WTC11 (cell line): Measurements from ENCODE around the gene MAP2K1. TPM values are rescaled to one million over a fixed set of nuclear protein-coding genes. Genes with fewer than 3 reads are reported as not detected.

Experiments
- ATAC-seq: fragments of 200-7000 bp; cut with Tn5 transposase; 2 replicates; pipeline ENCODE4 v1.10.0; 2021; ENCODE audit warnings: mild to moderate bottlenecking, moderate library complexity
- CTCF ChIA-PET: fragments of 300-600 bp; sonication (Branson Sonifier 250); formaldehyde crosslinking; loops from one replicate; lab custom pipeline; 2021; ENCODE audit warnings: antibody characterized with exemption; lab: Charles Lee
- POLR2A ChIA-PET: fragments of 350-600 bp; sonication (Branson Sonifier 250); formaldehyde crosslinking; loops from one replicate; lab custom pipeline; 2021; ENCODE audit warnings: antibody characterized with exemption; lab: Charles Lee
- DNase-seq: peaks from one replicate; pipeline ENCODE4 v3.0.0; 2021; ENCODE audit warnings: low spot score
- H3K27ac Mint-ChIP-seq: 2 replicates; pipeline ENCODE4 v1.8.0; 2021; ENCODE audit warnings: mixed read lengths
- H3K27me3 Mint-ChIP-seq: 2 replicates; pipeline ENCODE4 v1.8.0; 2021; ENCODE audit warnings: low read depth, mild to moderate bottlenecking, moderate library complexity, mixed read lengths
- H3K36me3 Mint-ChIP-seq: 2 replicates; pipeline ENCODE4 v1.8.0; 2021; ENCODE audit warnings: mixed read lengths
- H3K4me1 Mint-ChIP-seq: 2 replicates; pipeline ENCODE4 v1.8.0; 2022; ENCODE audit warnings: mixed read lengths
- H3K4me3 Mint-ChIP-seq: 2 replicates; pipeline ENCODE4 v1.8.0; 2021; ENCODE audit warnings: mild to moderate bottlenecking, moderate library complexity, mixed read lengths
- H3K9me3 Mint-ChIP-seq: 2 replicates; pipeline ENCODE4 v1.8.0; 2021; ENCODE audit warnings: mixed read lengths
- ARID4B ChIP-seq: sonication (generic); formaldehyde crosslinking; IDR thresholded peaks from 2 replicates; pipeline ENCODE4 v1.8.0; 2023; ENCODE audit warnings: missing genetic modification reagents, mild to moderate bottlenecking, borderline replicate concordance
- GTF2I ChIP-seq: fragments of 250-450 bp; sonication (Bioruptor Pico); conservative IDR thresholded peaks from 2 replicates; pipeline ENCODE4 v1.4.0; 2021; ENCODE audit warnings: mild to moderate bottlenecking
- HMGA2 ChIP-seq: fragments of 250-450 bp; sonication (Bioruptor Pico); IDR thresholded peaks from 2 replicates; pipeline ENCODE4 v1.4.0; 2021; ENCODE audit warnings: mild to moderate bottlenecking, moderate library complexity
- MXD4 ChIP-seq: fragments of 250-450 bp; sonication (Bioruptor Pico); IDR thresholded peaks from 2 replicates; pipeline ENCODE4 v1.8.0; 2021; ENCODE audit warnings: mild to moderate bottlenecking, moderate library complexity, borderline replicate concordance
- NR2C2 ChIP-seq: sonication (generic); formaldehyde crosslinking; IDR thresholded peaks from 2 replicates; pipeline ENCODE4 v1.8.0; 2022; ENCODE audit warnings: mild to moderate bottlenecking, missing genetic modification reagents
- PREB ChIP-seq: sonication (generic); formaldehyde crosslinking; IDR thresholded peaks from 2 replicates; pipeline ENCODE4 v1.8.1; 2022; ENCODE audit warnings: mild to moderate bottlenecking, missing genetic modification reagents, moderate library complexity, borderline replicate concordance
- SMAD3 ChIP-seq: sonication (generic); formaldehyde crosslinking; IDR thresholded peaks from 2 replicates; pipeline ENCODE4 v1.8.0; 2022; ENCODE audit warnings: missing genetic modification reagents, mild to moderate bottlenecking, borderline replicate concordance
- SMAD4 ChIP-seq: sonication (generic); formaldehyde crosslinking; IDR thresholded peaks from 2 replicates; pipeline ENCODE4 v1.8.0; 2022; ENCODE audit warnings: mild to moderate bottlenecking, missing genetic modification reagents
- SOX15 ChIP-seq: fragments of 250-450 bp; sonication (Bioruptor Pico); IDR thresholded peaks from 2 replicates; pipeline ENCODE4 v1.9.0; 2021; ENCODE audit warnings: mild to moderate bottlenecking
- SP1 ChIP-seq: sonication (generic); formaldehyde crosslinking; conservative IDR thresholded peaks from 2 replicates; pipeline ENCODE4 v1.8.1; 2022; ENCODE audit warnings: missing genetic modification reagents
- ZMAT4 ChIP-seq: fragments of 250-450 bp; sonication (Bioruptor Pico); IDR thresholded peaks from 2 replicates; pipeline ENCODE4 v1.9.0; 2021; ENCODE audit warnings: mild to moderate bottlenecking
- ZNF263 ChIP-seq: sonication (generic); formaldehyde crosslinking; IDR thresholded peaks from 2 replicates; pipeline ENCODE4 v1.8.1; 2022; ENCODE audit warnings: low read depth, mild to moderate bottlenecking, moderate library complexity, missing genetic modification reagents
- ZNF423 ChIP-seq: fragments of 250-450 bp; sonication (Bioruptor Pico); IDR thresholded peaks from 2 replicates; pipeline ENCODE4 v2.1.2; 2022; ENCODE audit warnings: mild to moderate bottlenecking, moderate library complexity
- total RNA-seq: library from RNA; stranded (reverse); gene quantifications from 3 replicates; pipeline ENCODE4 v1.2.3, GENCODE V29; 2021
- TF ChIP-seq, protein P1 (sequence below): sonication (generic); formaldehyde crosslinking; IDR thresholded peaks from 2 replicates; pipeline ENCODE4 v1.8.1; 2022; ENCODE audit warnings: missing genetic modification reagents, borderline replicate concordance
- TF ChIP-seq, protein P2 (sequence below): sonication (generic); formaldehyde crosslinking; IDR thresholded peaks from 2 replicates; pipeline ENCODE4 v1.8.0; 2022; ENCODE audit warnings: mild to moderate bottlenecking, missing genetic modification reagents
- TF ChIP-seq, protein P3 (sequence below): fragments of 250-450 bp; sonication (Bioruptor Pico); IDR thresholded peaks from 2 replicates; pipeline ENCODE4 v1.9.0; 2021; ENCODE audit warnings: mild to moderate bottlenecking

The MAP2K1 gene
- total RNA-seq, 1 experiment from 2014 or later, result 93.0 TPM

GRCh38 chr15:66474135-66474534 is 87.4 kb downstream of the MAP2K1 start (continued):
- TF ChIP-seq, protein P1, sequence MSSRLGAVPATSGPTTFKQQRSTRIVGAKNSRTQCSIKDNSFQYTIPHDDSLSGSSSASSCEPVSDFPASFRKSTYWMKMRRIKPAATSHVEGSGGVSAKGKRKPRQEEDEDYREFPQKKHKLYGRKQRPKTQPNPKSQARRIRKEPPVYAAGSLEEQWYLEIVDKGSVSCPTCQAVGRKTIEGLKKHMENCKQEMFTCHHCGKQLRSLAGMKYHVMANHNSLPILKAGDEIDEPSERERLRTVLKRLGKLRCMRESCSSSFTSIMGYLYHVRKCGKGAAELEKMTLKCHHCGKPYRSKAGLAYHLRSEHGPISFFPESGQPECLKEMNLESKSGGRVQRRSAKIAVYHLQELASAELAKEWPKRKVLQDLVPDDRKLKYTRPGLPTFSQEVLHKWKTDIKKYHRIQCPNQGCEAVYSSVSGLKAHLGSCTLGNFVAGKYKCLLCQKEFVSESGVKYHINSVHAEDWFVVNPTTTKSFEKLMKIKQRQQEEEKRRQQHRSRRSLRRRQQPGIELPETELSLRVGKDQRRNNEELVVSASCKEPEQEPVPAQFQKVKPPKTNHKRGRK (CRISPR knock-in tag), result no peak
- TF ChIP-seq ZNF423 (CRISPR knock-in tag), result peak; percentile 79

GRCh38 chr15:66474963-66475362 is 88.3 kb downstream of the MAP2K1 start:
- DNase-seq, result no peak
- ATAC-seq, result no peak
- Mint-ChIP-seq H3K4me3 (peak overlapping the region; percentile 25; the same call in 1 of the 2 replicates), H3K9me3 (no peaks in the 10 kb centered on the region), H3K27ac (peak overlapping the region; percentile 96), H3K27me3 (no peaks in the 10 kb centered on the region), H3K36me3 (no peaks in the 10 kb centered on the region), H3K4me1 (peaks cover 78% of the 10 kb centered on the region)
- ChIA-PET CTCF (interaction anchor here (1.1 to 3.3 kb wide), 5 partner anchors 23 to 222 kb away, joined by 3 to 22 read pairs (median 4); partner anchors contain the start of genes MEGF11 and SNAPC5), POLR2A (interaction anchor here (0.6 to 1.1 kb wide), 4 partner anchors 42 to 1366 kb away, joined by 3 to 5 read pairs (median 4); no protein-coding TSS in a partner anchor)
- TF ChIP-seq SMAD4 (no peak), NR2C2 (CRISPR knock-in tag) (no peak)
- TF ChIP-seq, protein P2, sequence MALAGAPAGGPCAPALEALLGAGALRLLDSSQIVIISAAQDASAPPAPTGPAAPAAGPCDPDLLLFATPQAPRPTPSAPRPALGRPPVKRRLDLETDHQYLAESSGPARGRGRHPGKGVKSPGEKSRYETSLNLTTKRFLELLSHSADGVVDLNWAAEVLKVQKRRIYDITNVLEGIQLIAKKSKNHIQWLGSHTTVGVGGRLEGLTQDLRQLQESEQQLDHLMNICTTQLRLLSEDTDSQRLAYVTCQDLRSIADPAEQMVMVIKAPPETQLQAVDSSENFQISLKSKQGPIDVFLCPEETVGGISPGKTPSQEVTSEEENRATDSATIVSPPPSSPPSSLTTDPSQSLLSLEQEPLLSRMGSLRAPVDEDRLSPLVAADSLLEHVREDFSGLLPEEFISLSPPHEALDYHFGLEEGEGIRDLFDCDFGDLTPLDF (CRISPR knock-in tag), result no peak

GRCh38 chr15:66476535-66476934 is 89.8 kb downstream of the MAP2K1 start:
- Mint-ChIP-seq H3K27me3 (no peaks in the 10 kb centered on the region), H3K4me1 (peaks cover 63% of the 10 kb centered on the region), H3K9me3 (no peaks in the 10 kb centered on the region), H3K36me3 (peaks cover 11% of the 10 kb centered on the region), H3K4me3 (no peak overlapping the region), H3K27ac (peak overlapping the region; percentile 59)
- POLR2A ChIA-PET, result interaction anchor here (0.5 kb wide), 1 partner anchor 51 kb away, joined by 4 read pairs; no protein-coding TSS in a partner anchor
- no peak for TF ChIP-seq SP1
- TF ChIP-seq SOX15 (CRISPR knock-in tag), result no peak
- no peak for TF ChIP-seq PREB (CRISPR knock-in tag)
- TF ChIP-seq HMGA2, result no peak
- TF ChIP-seq SMAD3 (CRISPR knock-in tag), result no peak
- no peak for TF ChIP-seq GTF2I (CRISPR knock-in tag)
- TF ChIP-seq ZMAT4 (CRISPR knock-in tag), result no peak
- TF ChIP-seq ZNF263 (CRISPR knock-in tag), result no peak
- no peak for TF ChIP-seq ARID4B (CRISPR knock-in tag)
- TF ChIP-seq, protein P3, sequence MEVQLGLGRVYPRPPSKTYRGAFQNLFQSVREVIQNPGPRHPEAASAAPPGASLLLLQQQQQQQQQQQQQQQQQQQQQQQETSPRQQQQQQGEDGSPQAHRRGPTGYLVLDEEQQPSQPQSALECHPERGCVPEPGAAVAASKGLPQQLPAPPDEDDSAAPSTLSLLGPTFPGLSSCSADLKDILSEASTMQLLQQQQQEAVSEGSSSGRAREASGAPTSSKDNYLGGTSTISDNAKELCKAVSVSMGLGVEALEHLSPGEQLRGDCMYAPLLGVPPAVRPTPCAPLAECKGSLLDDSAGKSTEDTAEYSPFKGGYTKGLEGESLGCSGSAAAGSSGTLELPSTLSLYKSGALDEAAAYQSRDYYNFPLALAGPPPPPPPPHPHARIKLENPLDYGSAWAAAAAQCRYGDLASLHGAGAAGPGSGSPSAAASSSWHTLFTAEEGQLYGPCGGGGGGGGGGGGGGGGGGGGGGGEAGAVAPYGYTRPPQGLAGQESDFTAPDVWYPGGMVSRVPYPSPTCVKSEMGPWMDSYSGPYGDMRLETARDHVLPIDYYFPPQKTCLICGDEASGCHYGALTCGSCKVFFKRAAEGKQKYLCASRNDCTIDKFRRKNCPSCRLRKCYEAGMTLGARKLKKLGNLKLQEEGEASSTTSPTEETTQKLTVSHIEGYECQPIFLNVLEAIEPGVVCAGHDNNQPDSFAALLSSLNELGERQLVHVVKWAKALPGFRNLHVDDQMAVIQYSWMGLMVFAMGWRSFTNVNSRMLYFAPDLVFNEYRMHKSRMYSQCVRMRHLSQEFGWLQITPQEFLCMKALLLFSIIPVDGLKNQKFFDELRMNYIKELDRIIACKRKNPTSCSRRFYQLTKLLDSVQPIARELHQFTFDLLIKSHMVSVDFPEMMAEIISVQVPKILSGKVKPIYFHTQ (CRISPR knock-in tag), result no peak
- TF ChIP-seq MXD4, result no peak
- DNase-seq (no peak), ATAC-seq (no peak)
- CTCF ChIA-PET, result interaction anchor here (3.3 kb wide), 1 partner anchor 22 kb away, joined by 22 read pairs; the partner anchor contains the start of gene SNAPC5
